NCI-H2081 (cell line): ENCODE results near the gene BRD4.
A peak's percentile ranks its signal among the peaks of the same experiment; 100 is the strongest.
"Not testable (repeated sequence)": the region's sequence is repeated elsewhere in the genome, so short reads cannot be mapped to it uniquely, and the experiment has no call there.

Experiments used
- DNase-seq, 2 experiments: peaks; one replicate each; lab custom pipeline; 2025; lab: John Stamatoyannopoulos, UW

The BRD4 gene

DNA sequence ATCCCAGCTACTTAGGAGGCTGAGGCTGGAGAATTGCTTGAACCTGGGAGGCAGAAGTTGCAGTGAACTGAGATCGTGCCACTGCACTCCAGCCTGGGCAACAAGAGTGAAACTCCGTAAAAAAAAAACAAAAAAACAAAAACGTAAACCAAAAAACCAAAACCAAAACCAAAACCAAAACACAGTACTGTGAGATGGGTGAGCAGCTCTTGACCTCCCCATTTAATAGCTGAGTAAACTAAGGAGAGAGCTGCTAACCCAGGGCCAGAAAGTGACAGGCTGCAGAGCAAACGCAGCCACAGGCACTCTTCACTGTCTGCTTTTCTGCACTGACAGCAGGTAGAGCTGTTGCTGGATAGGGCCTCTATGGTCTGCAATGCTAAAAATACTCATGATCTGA lies 27.7 kb upstream of the BRD4 start:
- DNase-seq = not testable (repeated sequence)

DNA sequence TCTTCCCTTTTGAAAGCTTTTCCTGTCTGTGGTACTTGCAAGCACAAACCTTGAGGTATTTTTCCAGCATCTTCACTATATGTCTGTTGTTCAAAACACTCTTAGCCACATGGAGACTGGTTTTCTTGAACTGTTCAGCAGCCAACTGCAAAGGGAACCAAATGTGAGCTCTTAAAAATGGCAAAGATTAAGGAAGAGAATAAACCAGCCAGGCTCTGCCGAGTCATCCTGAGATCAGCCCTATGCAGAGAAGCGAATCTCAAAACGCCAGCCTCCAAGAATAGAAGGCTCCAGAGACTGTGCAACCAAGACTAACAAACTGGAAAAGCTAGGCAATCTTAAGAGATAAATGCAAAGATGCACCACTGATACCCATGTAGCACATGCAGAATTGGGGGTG lies 26.6 kb upstream of the BRD4 start:
- DNase-seq = no peak

DNA sequence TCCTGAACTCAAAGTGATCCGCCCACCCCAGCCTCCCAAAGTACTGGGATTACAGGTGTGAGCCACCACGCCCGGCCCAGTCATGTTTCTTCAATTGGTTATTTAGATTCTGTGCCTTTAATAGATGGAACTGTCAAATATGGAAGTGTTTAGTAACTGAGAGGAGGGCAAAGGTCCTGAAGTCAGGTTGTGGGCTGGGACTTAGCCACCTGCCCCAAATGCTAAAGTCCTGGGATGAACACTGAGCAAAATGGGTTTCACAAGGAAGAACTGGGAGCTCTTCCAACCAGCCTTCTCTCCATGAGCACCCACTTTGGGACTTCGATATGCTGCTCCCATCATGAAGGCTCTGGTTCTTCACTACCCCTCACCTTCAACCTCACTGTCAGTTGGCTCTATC lies 25.6 kb upstream of the BRD4 start:
- DNase-seq = no peak

DNA sequence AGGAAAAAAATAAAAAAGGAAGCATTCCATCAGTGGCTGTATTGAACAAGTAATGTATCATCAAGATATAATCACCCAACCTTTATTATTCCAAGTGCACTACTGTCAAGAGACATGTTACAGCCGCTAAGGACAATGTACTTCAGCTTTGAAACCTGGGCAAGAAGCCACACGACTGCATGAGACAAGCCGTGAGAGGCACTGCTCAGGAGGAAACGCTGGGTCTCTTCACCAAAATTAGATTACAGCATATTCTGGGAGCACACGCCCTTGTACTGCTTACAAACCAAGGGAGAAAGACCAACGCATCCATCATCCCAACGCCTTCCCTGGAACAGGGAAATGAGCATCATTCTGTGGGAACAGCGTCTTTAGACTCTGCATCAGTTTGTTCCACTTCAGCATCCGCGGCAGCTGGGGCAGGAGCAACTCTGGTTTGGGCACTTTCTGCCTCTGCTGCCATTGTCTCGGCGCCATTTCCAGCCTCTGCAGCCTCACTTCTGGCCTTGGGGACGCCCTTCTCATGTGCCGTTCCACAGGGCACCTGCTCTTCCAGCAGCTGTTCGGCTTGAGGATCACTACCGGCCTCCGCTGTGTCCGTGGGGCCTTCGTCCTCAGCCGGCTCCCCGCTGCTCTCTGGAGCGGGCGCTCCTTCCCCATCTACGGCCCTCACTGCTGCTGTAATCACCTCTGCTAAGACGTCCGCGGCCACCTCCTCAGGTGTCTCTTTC lies 22.4 kb upstream of the BRD4 start:
- DNase-seq = no peak

DNA sequence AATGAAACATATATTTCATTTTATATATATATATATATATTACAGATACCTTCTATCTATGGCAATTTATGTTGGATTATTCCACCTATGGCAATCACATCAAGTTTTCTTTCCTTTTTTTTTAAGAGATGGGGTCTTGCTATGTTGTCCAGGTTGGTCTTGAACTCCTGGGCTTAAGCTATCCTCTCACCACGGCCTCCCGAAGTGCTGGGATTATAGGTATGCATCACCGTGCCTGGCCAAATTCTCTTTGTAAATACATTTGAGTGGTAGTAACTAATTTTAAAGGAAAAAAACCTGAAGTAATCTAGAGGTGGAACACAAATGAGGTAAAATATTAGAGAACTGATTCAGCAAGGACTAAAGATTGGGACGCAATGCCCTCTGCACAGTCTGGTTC lies 21.6 kb upstream of the BRD4 start:
- DNase-seq = no peak

DNA sequence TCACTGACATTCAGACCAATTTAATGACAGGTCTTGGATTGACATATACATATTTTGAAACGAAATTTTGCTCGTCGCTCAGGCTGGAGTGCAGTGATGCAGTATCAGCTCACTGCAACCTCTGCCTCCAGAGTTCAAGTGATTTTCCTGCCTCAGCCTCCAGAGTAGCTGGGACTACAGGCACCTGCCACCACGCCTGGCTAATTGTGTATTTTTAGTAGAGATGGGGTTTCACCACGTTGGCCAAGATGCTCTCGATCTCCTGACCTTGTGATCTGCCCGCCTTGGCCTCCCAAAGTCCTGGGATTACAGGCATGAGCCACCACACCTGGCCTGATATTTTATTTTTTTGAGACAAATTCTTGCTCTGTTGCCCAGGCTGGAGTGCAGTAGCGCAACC lies 20.2 kb upstream of the BRD4 start:
- DNase-seq = not testable (repeated sequence)

DNA sequence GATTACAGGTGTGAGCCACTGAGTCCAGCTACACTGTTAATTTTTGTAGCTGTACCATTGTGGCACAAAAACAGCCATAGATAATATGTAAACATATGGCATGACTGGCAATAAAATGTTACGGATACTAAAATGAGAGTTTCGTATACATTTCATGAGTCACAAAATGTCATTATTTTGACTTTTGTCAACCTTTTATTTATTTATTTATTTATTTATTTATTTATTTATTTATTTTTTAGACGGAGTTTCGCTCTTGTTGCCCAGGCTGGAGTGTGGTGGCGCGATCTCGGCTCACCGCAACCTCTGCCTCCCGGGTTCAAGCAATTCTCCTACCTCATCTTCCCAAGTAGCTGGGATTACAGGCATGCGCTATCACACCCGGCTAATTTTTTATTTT lies 9.0 kb upstream of the BRD4 start:
- not testable (repeated sequence) for DNase-seq

DNA sequence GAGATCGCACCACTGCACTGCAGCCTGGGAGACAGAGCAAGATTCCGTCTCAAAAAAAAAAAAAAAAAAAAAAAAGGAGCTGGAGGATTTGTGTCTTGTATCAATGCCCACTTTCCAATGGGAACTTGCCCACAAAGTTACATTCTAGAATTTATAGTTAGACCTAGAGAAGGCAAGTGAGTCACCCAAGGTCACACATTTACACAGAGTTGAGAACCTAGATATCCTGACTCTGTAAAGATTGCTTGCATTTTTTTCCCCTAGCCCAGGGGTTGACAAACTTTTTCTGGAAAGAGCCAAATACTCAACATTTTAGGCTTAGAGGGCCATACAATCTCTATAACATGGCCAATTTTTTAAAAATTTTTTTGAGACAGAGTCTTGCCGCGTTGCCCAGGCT lies 7.7 kb upstream of the BRD4 start:
- no peak for DNase-seq

DNA sequence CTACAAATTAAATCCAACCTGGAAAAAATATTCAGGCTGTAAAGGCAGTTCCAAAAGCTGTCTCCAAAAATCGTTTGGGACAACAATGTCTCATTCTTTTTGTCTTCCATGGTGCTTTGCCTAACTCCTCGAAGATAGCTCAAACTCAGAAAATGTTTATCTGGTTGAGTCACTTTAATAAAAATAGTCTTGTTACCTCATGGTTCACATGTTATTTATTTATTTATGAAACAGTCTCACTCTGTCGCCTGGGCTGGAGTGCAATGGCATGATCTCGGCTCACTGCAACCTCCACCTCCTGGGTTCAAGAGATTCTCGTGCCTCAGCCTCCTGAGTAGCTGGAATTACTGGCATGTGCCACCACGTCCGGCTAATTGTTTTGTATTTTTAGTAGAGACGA lies 4.9 kb upstream of the BRD4 start:
- DNase-seq = no peak

DNA sequence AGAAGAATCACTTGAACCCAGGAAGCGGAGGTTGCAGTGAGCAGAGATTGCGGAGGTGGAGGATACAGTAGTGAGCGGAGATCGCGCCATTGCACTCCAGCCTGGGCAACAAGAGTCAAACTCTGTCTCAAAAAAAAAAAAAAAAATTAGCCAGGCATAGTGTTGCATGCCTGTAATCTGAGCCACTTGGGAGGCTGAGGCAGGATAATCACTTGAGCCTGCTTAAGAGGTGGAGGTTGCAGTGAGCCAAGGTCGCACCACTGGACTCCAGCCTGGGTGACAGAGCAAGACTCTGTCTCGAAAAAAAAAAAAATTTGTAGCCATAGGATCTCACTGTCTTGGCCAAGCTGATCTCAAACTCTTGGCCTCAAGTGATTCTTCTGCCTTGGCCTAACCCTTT lies 3.7 kb upstream of the BRD4 start:
- not testable (repeated sequence) for DNase-seq

DNA sequence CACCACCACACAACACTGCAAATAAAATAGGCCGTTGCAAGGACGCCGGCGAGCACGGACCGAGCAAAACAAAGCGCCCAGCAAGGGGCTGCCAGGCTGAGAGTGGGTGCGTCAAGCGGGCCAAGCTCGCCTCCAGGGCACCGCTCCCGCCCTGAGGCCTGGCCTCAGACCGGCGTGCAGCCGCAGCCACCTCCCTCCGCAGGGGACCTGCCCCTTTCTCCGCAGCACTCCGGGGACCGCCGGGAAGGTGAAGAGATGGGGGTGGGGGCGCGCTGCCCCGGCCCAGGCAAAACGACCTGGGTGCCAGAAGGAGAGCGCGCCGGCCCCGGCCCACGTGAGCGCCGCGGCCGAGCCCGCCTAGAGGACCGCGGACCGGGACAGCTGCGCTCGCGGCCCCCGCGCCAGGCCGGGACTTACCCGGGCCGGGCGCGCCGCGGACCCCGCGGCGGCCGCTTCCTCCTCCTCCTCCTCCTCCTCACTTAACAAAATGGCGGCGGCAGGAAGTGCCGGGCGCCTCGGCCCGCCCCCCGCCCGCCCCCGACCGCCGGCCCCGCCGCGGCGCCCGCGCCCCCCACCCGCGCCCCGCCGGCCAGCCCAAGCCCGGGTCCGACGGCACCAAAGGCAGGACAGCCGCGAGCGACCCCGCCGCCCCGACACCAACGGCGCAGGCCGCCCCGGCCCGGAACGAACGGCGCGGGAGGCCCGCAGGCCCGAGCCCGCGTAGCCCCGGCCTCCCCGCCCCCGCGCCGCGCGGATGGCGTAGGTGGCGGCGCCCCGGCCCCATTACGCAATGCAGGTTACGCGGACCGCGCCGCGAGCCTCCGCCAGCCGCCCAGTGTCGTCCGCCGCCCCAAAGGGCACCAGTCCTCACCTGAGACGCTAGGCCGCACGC lies 674 bp downstream of the BRD4 start:
- DNase-seq = peak; percentile 21 to 23

DNA sequence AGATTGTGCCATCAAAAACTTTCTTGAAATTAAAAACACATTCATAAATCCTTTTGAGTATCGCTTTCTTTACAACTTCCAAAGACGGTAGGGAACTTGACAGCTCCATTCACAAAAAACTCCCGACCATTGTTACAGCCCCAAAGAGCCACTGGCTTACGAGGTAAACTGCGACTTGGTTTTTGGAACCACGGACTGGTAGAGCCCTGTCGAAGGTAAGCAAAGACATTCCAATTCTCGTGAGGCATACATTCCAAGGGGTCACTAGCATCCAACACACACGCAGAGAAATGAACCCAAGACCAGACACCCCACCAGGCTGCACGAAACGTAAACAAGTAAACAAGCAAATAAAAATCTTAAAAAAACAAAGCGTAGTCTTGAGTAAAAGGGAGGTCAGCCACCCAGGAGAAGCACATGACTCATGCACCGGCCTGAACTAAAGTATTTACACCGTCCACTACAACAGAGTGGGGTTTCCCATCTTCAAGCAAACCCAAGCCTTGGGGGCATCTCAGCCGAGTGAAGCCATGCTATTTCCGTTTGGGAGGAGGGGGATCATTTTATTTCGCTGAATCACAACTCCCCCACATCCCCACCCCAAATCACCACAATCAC lies 1.4 kb downstream of the BRD4 start:
- DNase-seq = no peak

DNA sequence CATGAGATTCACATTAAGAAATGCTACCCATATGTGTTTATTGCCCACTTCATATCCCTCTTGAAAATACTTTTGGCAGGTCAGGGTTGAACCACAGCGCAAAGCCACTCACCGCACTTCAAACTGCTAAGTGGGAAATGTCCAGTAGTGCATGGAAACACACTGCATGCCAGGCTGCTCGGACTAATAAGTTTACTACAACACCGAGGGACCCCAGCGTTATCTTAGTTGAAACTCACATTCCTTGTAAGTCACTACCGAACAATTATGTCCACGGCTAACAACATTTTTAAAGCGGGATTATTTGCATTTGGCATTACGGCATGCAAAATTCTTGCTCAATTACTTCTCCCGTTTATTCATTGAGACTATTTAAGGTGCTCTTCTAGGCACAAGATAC lies 4.0 kb downstream of the BRD4 start:
- DNase-seq = no peak

DNA sequence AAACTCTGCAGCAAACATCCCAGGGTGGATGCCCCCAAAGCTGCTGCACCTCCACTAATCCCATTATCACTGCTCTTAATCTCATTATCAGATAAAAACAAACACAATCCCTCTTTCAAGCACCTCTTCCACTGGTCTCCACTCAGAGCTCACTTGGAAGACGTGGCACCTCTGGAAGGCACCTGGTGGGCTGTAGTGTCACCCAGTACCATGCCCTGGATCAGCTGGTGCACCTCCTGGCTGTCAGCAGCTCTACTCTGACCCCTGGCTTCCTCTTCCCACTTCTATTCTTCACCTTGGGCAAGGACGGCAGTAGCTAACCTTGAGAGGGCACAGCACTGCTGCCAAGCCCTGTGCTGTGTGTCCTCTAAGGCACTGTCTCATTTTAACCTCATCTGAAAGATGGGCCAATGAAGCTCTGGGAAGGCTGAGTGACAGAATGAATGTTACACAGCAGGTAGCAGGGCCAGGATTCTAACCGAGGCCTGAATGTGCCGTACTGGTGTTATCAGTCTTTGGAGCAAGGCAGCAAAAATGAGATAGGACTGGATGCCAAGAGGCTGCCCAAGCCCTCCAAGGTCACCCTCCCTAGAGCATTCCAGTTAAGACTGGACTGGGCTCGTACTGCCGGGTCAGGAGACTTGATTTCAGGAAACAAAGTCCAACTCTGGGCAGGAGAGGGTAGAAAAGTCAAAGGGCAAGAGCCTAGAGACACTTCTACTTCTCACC lies 7.4 kb downstream of the BRD4 start:
- no peak for DNase-seq

DNA sequence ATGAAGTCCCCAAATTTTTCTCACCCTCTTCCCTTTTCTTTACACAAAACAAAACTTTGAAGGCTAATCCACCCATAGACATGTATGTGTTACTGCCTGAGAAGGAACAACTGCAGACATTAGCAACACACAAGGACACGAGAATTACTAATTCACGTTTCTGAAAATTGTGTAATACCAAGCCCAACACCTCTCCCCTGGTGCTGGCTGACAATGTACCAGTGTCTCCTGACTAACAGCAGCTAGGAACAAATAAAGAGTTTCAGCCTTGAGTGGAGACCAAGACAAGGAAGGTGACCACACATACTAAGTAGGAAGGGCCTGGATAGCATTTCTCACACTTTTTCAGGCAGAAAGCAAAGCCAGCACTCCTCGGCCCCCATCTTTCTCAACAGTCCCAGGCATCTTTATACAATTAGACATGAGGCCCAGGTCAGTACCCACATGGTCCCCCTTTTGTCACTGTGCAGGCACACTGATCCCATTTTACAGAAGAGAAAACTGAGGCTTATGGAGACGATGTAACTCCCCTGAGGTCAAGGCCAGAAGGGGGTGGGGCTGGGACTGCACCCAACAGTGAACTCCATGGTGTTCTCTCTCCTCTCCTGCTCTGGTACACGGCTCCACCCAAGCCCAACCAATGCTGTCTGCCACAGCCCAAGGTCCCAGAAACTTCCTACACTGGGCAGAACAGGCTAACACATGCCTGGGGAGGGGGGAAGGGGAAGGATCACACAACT lies 8.7 kb downstream of the BRD4 start:
- no peak for DNase-seq

DNA sequence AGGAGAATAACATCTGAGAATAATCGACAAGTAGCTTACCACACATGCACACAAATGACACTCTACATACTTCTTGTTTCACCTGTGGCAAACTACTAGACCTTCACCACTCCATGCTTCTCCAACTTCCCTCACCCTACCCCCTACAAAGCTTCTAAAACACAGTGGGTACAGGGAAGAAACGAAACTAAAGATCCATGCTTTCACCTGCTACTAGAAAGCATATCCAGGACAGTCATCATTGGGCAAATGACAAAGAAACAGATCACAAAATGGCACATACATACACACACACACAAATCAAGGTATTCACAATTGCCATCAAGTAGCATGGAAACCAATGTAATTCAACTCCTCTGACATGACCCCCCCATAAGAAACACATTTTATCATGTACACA lies 10.6 kb downstream of the BRD4 start:
- DNase-seq = no peak

DNA sequence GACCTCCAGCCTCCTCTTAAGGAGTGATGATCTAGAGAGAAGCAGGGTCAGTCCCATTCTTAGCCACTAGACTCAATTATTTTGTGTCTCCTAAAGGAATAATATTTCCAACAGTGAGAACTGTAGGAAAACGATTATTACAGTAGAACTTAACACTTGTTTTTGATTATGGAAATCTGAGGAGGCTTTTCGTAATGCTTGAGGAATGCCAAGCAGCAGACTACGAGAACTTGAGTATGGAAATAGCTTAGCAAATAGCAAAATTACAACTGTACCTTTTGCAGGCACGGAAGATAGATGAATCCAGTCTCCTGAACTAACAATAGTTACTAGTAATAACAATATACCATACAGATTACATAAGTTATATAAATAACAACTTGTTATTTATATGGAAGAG lies 12.2 kb downstream of the BRD4 start:
- DNase-seq = no peak

DNA sequence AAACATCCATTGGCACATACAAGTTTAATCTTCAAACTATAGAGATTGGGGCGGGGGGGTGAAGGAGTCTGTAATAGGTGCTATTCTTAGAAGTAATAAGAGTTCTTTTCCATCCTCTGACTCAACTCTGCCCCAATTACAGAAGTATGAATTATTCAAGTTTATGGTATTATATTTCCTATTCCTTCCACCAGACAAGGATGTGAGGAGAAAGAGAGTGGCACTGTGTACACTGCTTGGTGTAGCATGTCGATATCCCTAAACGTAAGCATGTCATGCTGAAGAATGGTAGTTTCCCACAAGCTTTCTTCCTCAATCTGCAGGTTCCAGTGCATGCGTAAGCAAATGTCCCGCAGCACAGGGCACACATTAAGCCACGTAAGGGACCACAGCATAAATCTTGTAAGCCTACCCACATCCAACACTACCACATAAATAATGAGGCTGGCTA lies 14.1 kb downstream of the BRD4 start:
- no peak for DNase-seq

DNA sequence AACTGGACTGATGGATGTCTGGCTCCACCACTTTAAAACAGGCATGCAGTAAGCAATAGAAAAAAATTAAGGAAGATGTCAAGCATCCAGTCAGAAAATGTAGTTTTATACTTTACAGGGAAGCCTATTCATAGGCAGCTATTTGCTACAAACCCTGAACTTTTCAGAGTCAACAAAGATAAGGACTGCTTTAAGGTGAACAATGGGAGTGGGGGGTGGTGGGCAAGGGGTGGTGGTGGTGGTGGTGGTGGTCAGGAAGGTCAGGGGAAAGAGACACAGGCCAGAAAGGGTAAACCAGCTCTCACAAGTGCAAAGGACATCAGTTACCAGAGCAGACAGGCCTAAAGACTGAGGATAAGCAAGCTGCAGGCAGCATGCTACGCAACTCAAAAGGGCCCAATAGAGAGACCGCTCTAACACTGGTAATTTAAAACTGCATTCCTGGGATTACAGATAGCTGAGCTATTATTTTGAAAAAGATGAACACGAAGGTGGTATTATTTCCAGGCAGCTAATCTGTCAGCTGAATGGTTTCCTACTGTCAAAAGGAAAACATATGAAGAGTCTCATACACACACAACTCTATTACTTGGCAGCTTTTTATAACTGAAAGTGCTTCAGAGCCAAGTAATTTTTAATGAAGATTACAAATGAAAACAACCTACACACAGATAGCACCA lies 14.8 kb downstream of the BRD4 start:
- DNase-seq = no peak

DNA sequence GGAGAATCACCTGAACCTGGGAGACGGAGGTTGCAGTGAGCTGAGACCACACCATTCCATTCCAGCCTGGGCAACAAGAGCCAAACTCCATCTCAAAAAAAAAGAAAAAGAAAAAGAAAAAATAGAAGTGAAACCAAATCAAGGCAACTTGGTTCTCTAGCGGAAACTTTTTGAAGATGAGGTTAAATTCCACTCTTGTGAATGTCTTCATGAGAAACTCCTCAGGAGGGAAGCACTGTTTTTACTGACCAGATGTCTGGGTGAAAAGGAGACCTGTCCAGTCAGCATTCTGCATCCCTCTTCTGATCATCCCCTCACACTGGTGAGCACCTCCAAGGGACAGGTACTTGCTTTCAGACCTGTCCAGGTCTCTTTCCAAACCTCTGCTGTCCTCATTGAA lies 15.8 kb downstream of the BRD4 start:
- no peak for DNase-seq

DNA sequence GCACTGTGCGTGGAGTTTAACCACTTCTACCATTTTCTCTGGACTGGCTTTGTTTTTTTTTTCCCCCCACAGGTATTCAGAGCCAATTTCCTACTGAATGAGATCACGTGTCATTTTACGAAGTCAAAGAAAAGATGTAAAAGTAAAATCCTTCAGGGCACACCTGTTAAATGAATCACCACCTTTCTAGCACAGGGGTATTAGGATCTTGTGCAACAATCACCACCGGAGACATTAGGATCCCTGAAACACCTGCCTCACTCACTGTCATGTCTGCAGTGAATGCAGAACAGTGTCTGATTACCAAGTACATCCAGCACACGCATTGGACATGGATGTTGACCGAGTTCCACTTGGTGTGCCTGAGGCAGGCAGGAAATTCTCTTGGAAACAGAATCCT lies 17.2 kb downstream of the BRD4 start:
- peak in 1 of 2 experiments; percentile 15 for DNase-seq
